Skeletal muscle tissue (tissue), 4 donors: ENCODE measurements around the gene PITPNM3. TPM values are rescaled to one million over a fixed set of nuclear protein-coding genes. Genes with fewer than 3 reads are reported as not detected.
"Not testable (repeated sequence)": the region's sequence is repeated elsewhere in the genome, so short reads cannot be mapped to it uniquely, and the experiment has no call there.

Experiments
- H3K27ac ChIP-seq: one replicate; pipeline ENCODE4 v1.7.0; 2013; ENCODE audit warnings: mild to moderate bottlenecking, low read depth, low read length, inconsistent platforms
- H3K27me3 ChIP-seq, 3 donors: one replicate each; pipeline ENCODE4 v1.7.0; 2013; ENCODE audit warnings: low read length in 3 of 3; ENCODE audit not compliant: control insufficient read depth in 3 of 3, insufficient read depth in 3 of 3
- H3K36me3 ChIP-seq, 3 donors: one replicate each; pipeline ENCODE4 v1.7.0; 2013; ENCODE audit warnings: low read length in 3 of 3; ENCODE audit not compliant: control insufficient read depth in 3 of 3, insufficient read depth in 3 of 3
- H3K4me1 ChIP-seq, 3 donors: one replicate each; pipeline ENCODE4 v1.7.0; 2013; ENCODE audit warnings: low read length in 3 of 3, mild to moderate bottlenecking in 3 of 3; ENCODE audit not compliant: control insufficient read depth in 3 of 3, insufficient read depth in 3 of 3
- H3K4me3 ChIP-seq, 3 donors: one replicate each; pipeline ENCODE4 v1.7.0; 2013; ENCODE audit warnings: low read length in 3 of 3
- H3K9ac ChIP-seq, 3 donors: one replicate each; pipeline ENCODE4 v1.7.0; 2013; ENCODE audit warnings: low read length in 3 of 3, mild to moderate bottlenecking in 3 of 3, moderate library complexity in 2 of 3, low read depth in 1 of 3
- H3K9me3 ChIP-seq, 3 donors: one replicate each; pipeline ENCODE4 v1.7.0; 2013; ENCODE audit warnings: low read length in 3 of 3; ENCODE audit not compliant: control insufficient read depth in 3 of 3
- total RNA-seq: library from RNA; depleted of rRNA; stranded (reverse); fragments of >200 nt; gene quantifications from one replicate; pipeline ENCODE4 v1.2.3, GENCODE V29; 2014
- donor health status: Osteomylitis.

The PITPNM3 gene
- total RNA-seq, 1 donor from 2014 or later, result 1.0 TPM

DNA sequence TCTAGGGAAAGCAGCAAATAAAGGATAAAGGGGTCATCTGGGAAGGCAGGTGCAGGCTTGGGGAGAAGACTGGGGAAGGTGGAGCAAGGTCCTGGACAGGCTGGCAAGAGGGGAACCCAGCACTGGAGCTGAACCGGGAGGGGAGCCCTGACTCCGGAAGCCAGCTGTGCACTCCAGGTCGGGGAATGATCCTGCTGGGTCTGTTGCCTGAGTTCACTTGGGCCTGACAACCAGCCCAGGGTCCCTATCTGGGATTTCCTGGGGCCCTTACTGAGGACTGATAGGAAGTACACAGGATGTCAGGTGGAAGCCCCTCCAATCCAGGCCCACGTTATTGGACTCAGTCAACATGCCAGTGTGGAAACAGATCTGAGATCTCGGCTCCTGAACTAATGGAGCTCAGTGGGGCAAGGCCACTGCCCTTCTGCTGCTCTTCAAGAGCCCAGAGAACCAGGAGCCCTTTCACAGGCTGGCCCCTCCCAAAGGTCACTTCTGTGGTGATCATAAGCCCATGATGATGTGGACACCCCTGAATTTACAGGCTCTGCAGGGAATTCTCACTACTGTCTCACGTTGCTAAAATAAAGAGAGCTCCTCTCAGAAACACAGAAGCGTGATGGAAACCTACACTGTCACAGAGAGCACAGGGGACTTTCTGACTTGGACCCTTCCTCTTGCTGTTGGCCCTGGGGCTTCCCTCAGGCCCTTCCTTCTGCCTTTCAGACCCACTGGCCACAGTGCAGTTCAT, 19.9 kb upstream of the PITPNM3 start:
- no peak overlapping the region for H3K27ac ChIP-seq
- no peaks in the 10 kb centered on the region for H3K9me3 ChIP-seq
- H3K4me3 ChIP-seq, result no peak overlapping the region
- H3K9ac ChIP-seq, result no peak overlapping the region
- H3K4me1 ChIP-seq, result peaks cover 12 to 14% (median 14%) of the 10 kb centered on the region in 3 donors
- peaks cover 0 to 13% (median 3%) of the 10 kb centered on the region in 3 donors for H3K27me3 ChIP-seq
- peaks cover 2 to 16% (median 7%) of the 10 kb centered on the region in 3 donors for H3K36me3 ChIP-seq

GRCh38 chr17:6575596-6575988, 19.2 kb upstream of the PITPNM3 start:
- Histone ChIP-seq H3K27me3 (peaks cover 0 to 13% (median 3%) of the 10 kb centered on the region in 3 donors), H3K36me3 (peaks cover 2 to 16% (median 7%) of the 10 kb centered on the region in 3 donors), H3K4me1 (peaks cover 12 to 14% (median 14%) of the 10 kb centered on the region in 3 donors), H3K9ac (peak overlapping the region in 1 of 3 donors; percentile 16), H3K4me3 (no peak overlapping the region), H3K27ac (no peak overlapping the region), H3K9me3 (no peaks in the 10 kb centered on the region)

GRCh38 chr17:6574687-6575595, 18.6 kb upstream of the PITPNM3 start:
- Histone ChIP-seq H3K4me3 (peak overlapping the region in 1 of 3 donors; percentile 41), H3K27ac (no peak overlapping the region), H3K9me3 (no peaks in the 10 kb centered on the region), H3K4me1 (peaks cover 12 to 14% (median 14%) of the 10 kb centered on the region in 3 donors), H3K27me3 (peaks cover 0 to 13% (median 5%) of the 10 kb centered on the region in 3 donors), H3K9ac (peak overlapping the region in 1 of 3 donors; percentile 16), H3K36me3 (peaks cover 2 to 16% (median 7%) of the 10 kb centered on the region in 3 donors)

- Histone ChIP-seq H3K4me1 (peaks cover 12 to 14% (median 14%) of the 10 kb centered on the region in 3 donors), H3K27me3 (peaks cover 4 to 19% (median 12%) of the 10 kb centered on the region in 3 donors), H3K9me3 (no peaks in the 10 kb centered on the region), H3K27ac (no peak overlapping the region), H3K4me3 (no peak overlapping the region), H3K36me3 (peaks cover 1 to 11% (median 2%) of the 10 kb centered on the region in 3 donors), H3K9ac (no peak overlapping the region)
Observed at GRCh38 chr17:6573982-6574686, 17.8 kb upstream of the PITPNM3 start.

GRCh38 chr17:6573495-6573894, 17.1 kb upstream of the PITPNM3 start:
- not testable (repeated sequence) for H3K9ac ChIP-seq, H3K36me3 ChIP-seq, H3K4me3 ChIP-seq, H3K9me3 ChIP-seq, H3K27ac ChIP-seq
- peaks cover 12 to 14% (median 14%) of the 10 kb centered on the region in 3 donors for H3K4me1 ChIP-seq
- peaks cover 4 to 24% (median 12%) of the 10 kb centered on the region in 3 donors for H3K27me3 ChIP-seq

GRCh38 chr17:6572972-6573370, 16.6 kb upstream of the PITPNM3 start:
- Histone ChIP-seq H3K4me3 (no peak overlapping the region), H3K27ac (no peak overlapping the region), H3K9me3 (no peaks in the 10 kb centered on the region), H3K27me3 (peaks cover 4 to 29% (median 12%) of the 10 kb centered on the region in 3 donors), H3K9ac (no peak overlapping the region), H3K4me1 (peaks cover 12 to 14% (median 14%) of the 10 kb centered on the region in 3 donors), H3K36me3 (peaks cover 0 to 6% (median 2%) of the 10 kb centered on the region in 3 donors)

- no peaks in the 10 kb centered on the region for H3K9me3 ChIP-seq
- no peak overlapping the region for H3K27ac ChIP-seq
- no peaks in the 10 kb centered on the region for H3K36me3 ChIP-seq
- H3K4me1 ChIP-seq, result peaks cover 14 to 16% (median 14%) of the 10 kb centered on the region in 3 donors
- H3K27me3 ChIP-seq, result peaks cover 9 to 34% (median 12%) of the 10 kb centered on the region in 3 donors
- no peak overlapping the region for H3K9ac ChIP-seq
- H3K4me3 ChIP-seq, result no peak overlapping the region
Observed at GRCh38 chr17:6571452-6571781, 15.1 kb upstream of the PITPNM3 start.

DNA sequence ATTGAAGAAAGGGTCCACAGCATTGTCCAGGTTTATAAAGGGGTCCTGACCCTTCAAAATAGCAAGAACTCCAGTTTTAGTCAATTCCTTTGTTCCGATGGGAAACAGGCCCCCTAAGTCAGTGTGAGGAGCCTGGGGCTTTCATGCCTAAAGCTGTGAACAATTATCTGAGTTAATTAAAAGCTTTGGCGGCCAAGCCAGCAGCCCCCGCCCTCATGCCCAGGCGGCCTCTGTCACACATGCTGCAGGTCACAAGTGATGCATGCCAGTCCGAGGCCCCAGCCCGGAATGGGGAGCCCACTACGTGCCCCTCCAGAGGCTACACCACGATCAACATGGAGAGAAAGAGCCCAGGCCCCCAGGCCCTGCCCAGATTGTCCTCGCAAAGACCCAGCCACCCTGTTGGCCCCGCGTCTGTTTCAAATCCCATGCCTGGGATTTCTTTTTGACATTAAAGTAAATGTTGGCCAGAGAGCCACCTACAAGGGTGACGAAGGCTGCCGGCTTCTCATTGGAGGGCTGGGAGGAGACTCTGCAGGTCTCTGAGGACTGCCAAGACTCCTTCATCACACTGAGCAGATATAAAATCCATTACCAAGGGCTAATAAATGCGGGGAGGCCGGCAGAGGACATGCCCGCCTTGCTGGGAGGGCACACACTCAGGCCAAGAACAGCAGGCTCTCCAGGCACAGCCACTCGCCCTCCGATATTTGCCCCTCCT, 14.5 kb upstream of the PITPNM3 start:
- H3K4me1 ChIP-seq, result peaks cover 12 to 16% (median 12%) of the 10 kb centered on the region in 3 donors
- no peak overlapping the region for H3K27ac ChIP-seq
- H3K27me3 ChIP-seq, result peaks cover 9 to 34% (median 14%) of the 10 kb centered on the region in 3 donors
- H3K36me3 ChIP-seq, result no peaks in the 10 kb centered on the region
- no peak overlapping the region for H3K4me3 ChIP-seq
- H3K9ac ChIP-seq, result no peak overlapping the region
- H3K9me3 ChIP-seq, result no peaks in the 10 kb centered on the region
